HG02798 (cell line): ENCODE measurements around the gene BPIFB1.

Source experiments
- ATAC-seq: cut with Tn5 transposase; IDR thresholded peaks from one replicate; pipeline ENCODE4 v1.9.1; 2021; ENCODE audit warnings: mild to moderate bottlenecking; ENCODE audit not compliant: unreplicated experiment, poor library complexity

Gene BPIFB1

GRCh38 chr20:33291416-33291815 is 8.4 kb downstream of the BPIFB1 start:
- ATAC-seq = no peak

DNA sequence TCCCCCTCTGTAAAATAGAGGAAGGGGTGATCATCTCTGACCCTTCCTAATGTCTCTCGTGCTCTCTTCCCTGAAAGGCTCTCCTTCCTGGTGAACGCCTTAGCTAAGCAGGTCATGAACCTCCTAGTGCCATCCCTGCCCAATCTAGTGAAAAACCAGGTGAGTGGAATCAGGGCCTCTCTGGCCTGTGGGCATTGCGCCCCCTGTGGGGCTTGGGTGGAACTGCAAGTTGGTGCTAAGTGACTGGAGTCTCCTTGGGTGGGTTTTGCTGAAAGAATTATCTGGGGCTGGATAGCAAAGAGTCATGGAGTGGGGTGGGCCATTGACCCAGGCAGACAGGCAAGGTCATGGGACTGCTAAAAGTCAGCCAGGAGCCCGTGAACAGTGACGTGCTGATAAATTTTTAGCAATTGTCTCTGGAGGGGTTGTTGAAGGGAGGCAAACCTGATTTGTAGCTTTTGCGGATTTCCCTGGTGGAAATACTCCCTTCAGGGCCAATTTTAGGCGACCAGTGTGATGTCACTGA is 8.9 kb downstream of the BPIFB1 start:
- ATAC-seq = no peak

GRCh38 chr20:33296206-33296605 is 13.2 kb downstream of the BPIFB1 start:
- ATAC-seq = no peak

DNA sequence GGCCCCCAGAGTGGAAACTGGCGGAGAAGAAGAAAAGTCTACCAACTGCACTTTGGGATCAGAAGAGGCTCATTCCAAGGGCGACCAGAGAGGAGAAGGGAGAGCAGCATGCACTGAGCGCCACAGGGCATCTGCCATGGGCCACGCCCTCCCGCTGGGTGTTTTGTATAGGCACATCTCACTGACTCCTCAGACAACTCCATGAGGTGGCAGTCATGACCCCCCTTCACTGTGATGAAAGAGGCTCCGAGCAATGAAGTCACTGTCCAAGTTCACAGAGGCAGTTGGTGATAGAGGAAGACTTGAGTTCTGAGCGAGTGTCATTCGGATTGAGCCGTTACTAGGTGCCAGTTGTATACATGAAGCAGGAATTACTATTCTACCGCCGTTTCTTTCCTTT is 15.4 kb downstream of the BPIFB1 start:
- ATAC-seq = no peak

DNA sequence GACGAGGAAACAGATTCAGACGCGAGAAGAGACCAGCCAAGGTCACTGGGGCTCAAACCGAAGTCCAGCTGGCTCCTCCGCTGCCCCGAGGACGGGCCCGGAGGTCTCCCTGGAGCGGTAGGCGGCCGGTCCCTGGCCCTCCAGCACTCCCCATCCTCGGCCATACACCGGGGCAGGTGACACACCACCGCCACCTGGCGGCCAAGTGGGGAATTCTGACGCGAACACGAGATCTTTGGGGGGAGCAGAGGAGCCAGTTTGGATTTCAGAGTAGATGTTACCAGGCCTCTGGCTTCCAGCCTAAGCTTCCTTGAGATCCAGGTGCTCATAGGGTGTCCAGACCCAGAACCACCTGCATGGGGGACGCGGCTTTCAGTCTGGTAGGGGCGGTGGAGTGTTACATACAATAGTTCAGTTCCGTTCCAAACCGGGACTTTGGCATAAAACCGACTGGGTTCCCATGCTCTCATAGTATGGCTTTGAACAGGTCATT is 16.1 kb downstream of the BPIFB1 start:
- ATAC-seq = no peak

DNA sequence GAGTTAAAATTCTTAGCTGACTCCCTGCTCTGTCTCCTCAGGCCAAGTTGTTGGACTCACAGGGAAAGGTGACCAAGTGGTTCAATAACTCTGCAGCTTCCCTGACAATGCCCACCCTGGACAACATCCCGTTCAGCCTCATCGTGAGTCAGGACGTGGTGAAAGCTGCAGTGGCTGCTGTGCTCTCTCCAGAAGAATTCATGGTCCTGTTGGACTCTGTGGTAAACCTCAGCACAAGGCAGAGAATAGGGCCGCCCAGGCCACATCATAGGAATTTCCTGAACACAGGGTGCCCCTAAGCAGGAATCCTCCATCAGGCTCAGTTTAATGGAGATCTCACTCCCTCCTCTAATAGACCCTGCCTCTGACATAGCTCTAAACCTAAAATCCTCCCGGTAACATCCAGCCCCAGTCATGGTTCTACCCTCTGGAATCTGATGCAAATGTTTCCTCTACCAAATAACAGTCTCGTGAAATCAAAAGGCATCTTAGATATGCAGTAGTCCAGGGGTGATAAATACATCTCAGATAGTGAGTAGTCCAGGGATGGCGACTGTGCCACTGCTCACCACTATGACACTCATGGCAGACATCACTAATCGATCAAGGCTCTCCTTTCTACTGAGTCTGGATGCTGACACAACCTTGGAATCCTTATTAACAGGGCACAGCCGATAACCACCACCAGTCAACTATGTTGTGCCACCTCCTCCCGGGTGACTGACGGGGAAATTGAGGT is 18.3 kb downstream of the BPIFB1 start:
- ATAC-seq = no peak

DNA sequence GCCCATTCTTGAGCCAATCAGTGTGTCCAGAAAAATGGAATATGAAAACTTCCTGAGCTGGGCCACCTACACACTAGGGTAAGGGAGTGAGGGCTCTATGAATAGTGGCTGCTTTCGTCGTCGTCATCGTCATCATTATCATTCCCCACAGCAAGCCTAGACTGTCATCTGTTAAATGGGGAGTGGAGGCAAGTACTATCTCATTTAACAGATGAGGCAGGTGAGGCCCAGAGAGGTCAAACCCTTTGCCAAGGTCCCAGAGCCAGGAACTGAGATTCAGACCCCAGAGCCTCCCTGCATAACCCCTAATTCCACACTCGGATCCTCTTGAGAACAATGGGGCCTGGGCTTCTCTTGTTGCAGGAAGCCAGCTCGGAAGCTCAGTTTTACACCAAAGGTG is 20.6 kb downstream of the BPIFB1 start:
- ATAC-seq = no peak

DNA sequence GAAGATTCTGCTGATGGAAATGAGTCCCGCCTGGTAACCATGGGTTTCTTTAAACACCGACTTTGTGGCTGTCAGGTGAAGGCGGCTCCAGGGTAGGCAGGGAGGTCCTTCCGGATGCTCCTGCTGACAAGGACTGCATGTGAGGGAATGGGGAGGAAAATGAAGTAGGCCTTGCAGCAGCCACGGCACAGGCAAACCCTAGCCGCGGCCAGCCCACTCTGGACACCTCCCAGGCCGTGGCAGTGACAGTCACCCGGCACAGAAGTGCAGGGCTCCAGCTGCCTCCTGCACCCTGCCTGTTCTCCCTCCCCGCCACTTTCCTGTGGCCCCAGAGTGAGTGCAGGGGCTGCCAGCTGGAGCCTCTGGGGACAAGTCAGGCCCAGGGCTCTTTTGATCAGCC is 21.0 kb downstream of the BPIFB1 start:
- no peak for ATAC-seq

DNA sequence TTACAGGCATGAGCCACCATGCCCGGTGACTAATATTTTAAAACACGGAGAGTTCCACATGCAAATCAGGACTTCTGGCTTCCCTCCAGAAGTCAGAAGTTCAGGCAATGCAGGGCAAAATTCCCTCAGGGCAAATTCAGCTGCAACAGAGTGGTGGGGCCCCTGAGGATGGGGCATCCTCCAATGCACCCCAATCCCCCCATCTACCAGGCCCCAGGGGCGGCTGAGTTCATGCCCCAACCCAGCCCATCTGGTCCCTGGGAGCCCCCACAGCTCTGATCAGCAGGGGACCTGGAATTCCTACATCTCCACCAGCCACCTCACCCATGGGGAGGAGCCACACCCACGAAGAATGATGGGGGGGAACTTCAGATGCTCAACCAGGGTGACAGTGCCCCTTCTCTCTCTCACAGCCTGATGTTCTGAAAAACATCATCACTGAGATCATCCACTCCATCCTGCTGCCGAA is 22.6 kb downstream of the BPIFB1 start:
- no peak for ATAC-seq

DNA sequence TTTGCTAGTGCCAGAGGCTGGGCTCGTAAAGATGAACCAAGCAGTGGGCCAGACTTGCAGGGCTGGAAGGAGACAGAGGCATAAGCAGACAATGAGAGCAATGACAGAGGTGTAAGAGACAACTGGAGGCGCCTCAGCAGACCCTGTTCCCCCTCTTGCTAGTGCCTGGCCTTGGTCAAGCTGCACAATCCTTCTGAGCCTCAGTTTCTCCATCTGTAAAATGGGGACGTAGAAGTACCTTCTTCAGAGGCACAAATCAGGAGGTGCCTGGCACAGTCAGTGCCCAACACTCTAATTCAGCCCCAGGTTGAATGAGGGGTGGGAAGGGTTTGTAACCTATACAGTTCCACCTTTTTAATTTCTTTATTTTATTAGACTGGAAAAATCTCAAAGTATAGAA is 23.2 kb downstream of the BPIFB1 start:
- ATAC-seq = no peak

GRCh38 chr20:33306807-33307206 is 23.8 kb downstream of the BPIFB1 start:
- ATAC-seq = no peak

DNA sequence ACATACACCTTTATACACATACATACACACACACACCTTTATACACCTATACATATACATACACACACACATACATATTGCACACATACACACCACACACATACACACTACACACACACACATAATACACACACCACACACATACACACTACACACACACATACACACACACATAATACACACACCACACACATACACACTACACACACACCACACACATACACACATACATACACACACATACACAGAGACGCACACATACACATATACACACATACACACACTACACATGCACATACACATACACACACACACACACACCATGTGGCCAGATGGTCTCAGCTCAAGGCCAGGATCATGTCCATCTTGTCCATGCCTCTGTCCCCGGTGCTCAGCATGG is 25.7 kb downstream of the BPIFB1 start:
- ATAC-seq = no peak

DNA sequence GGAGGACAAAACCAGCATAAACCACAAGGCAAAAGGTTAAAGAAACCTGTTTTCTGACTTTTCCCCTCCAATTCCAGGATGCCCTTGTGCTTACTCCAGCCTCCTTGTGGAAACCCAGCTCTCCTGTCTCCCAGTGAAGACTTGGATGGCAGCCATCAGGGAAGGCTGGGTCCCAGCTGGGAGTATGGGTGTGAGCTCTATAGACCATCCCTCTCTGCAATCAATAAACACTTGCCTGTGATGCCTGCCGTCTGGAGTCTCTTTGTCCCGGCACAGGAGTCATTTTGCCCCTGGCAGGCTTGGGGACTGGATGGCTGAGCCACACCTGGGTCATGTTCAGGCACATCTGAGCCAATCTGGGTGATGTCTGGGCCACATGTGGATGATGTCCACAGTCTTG is 26.6 kb downstream of the BPIFB1 start:
- no peak for ATAC-seq

- ATAC-seq = no peak
Measured at GRCh38 chr20:33310327-33310899, 27.4 kb downstream of the BPIFB1 start.

- no peak for ATAC-seq
Measured at GRCh38 chr20:33311011-33311410, 28.0 kb downstream of the BPIFB1 start.

DNA sequence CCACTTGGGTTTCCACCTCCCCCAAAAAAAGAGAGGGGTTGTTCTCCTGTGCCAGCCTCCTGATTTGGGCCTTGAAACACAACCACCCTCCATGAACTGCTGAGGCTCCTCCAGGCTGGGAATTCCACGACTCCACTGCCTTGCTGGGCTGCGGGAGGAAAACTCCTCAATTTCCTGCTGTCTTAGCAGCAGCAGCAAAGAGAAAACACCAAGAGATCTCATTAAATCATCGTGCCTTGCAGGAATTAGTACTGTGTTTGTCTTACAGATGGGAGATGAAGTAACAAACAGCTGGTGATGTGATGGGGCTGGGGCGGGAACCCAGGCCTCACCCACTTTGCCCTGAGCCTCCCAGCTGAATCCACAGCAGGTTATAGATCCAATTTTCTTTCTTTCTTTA is 29.0 kb downstream of the BPIFB1 start:
- no peak for ATAC-seq

DNA sequence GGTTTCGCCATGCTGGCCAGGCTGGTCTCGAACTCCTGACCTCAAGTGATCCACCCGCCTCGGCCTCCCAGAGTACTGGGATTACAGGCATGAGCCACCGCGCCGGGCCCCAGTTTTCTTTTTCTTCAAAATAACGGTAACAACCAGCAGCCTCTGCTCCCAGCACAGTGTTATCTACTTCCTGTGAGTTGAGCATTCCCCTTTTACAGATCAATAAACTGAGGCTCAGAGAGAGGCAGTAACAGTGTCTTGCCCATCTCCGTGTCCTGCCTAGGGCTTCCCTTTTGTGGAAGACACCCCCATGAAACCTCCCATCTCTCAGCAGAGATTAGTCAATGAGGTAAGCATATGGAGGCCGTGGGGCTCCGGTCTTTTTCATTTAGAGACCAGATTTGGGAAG is 29.6 kb downstream of the BPIFB1 start:
- no peak for ATAC-seq

DNA sequence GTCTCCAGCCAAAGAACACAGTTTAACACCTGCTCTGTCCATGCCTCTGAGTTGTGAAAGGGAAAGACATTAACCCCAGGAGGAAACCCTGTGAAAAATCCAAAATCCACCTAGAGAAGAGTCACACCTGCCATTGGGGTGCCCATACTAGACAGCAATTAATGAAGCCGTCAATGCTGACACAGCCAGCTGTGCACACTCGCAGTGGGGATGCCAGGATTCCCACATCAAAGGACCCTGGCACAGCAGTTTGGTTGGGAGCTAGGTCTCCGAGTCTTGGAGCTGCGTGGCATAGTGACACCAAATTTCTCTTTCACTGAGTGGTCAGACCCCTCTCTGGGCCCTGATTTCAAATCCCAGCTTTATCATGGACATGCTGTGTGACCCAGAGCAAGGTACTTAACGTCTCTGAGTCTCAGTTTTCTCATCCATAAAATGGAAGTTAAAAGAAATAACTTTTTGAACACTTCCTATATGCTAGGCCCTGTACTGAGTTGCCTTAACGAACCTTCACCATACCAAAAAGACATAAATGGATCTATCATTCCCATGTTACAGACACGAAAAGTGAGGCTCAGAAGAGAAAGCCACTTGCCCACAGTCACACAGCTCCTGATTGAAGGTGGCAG is 30.8 kb downstream of the BPIFB1 start:
- no peak for ATAC-seq

DNA sequence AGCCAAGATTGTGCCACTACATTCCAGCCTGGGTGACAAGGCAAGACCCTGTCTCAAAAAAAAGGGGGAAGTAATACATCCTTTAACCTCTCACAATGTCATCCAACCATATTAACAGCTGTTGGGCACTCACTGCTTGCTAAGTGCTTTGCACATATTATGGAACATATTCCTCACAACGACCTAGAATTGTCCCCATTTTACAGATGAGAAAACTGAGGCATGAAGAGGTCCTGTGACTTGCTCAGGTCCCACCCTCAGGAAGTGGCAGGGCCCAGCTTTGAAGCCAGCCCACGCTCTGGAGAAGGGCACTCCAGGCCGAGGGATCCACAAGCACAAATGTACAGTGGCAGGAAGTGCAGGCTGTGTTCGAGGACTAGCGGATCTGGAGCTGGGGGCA is 33.3 kb downstream of the BPIFB1 start:
- no peak for ATAC-seq

DNA sequence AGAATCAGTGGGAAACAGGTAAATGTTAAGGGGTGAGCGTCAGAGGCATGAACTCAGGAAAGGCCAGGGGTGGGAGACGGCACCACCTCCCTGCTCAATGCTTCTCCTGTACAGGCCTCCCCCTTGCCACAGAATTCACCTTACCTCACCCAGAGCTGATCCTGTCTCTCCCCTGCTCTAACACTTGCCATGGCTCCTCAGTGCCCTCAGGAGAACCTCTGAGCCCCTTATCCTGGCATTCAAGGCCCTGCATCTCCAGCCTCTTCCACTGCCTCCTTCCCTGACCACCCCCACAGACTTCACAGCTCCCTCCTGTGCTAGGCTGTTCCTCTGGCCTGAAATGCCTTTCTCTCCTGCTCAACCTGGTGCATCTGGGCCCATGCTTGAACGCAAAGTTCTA is 33.9 kb downstream of the BPIFB1 start:
- ATAC-seq = no peak

DNA sequence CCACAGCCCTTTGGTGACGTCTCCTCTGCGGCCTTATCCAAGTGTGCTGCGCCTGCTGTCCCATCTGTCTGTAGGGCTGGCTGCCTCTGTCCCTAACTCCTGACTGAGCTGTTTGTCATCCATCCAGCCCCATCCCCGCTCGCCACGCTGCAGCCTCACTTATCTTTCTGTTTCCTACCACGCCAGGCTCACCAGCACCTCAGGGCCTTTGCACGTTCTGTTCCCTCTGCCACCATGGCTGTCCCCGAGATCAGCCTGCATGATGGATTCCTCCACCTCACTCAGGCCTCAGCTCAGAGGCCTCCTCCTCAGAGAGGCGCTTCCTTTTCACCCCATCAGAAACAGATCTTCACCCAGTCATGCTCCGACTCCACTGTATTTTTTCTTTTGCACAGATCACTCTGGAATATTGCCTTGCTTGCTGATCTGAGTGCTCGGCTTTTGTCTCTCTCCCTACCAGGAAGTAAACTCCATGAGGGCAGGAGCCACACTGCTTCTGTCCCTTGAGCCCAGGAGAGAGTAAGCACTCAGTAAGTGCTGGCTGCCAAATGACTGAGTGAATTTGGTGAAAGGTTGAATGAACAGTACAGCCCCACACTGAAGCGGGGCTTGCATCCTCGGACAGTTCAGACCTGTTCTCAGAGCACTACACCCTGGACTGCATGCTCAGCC is 34.5 kb downstream of the BPIFB1 start:
- no peak for ATAC-seq
